GM12872 (cell line): ENCODE measurements around the gene DIRAS1.

Experiments
- CTCF ChIP-seq: IDR thresholded peaks from 3 replicates; pipeline ENCODE4 v1.5.1; 2011; ENCODE audit warnings: low read depth, mild to moderate bottlenecking, low read length, moderate library complexity; ENCODE audit not compliant: insufficient read depth

Gene DIRAS1

GRCh38 chr19:2685204-2685704 is 35.9 kb downstream of the DIRAS1 start:
- TF ChIP-seq CTCF = no peak

- TF ChIP-seq CTCF = no peak
Measured at GRCh38 chr19:2683430-2684003, 37.7 kb downstream of the DIRAS1 start.

- TF ChIP-seq CTCF = no peak
Measured at GRCh38 chr19:2680808-2681207, 40.4 kb downstream of the DIRAS1 start.

GRCh38 chr19:2679439-2679838 is 41.7 kb downstream of the DIRAS1 start:
- no peak for TF ChIP-seq CTCF

- TF ChIP-seq CTCF = no peak
Measured at GRCh38 chr19:2678044-2678671, 43.0 kb downstream of the DIRAS1 start.

GRCh38 chr19:2676823-2677222 is 44.3 kb downstream of the DIRAS1 start:
- TF ChIP-seq CTCF = no peak

- TF ChIP-seq CTCF = no peak
Measured at GRCh38 chr19:2675892-2676291, 45.3 kb downstream of the DIRAS1 start.
